Measurements from ENCODE around the gene CYP27B1.
A peak's percentile ranks its signal among the peaks of the same experiment; 100 is the strongest.
"Not testable (repeated sequence)": the region's sequence is repeated elsewhere in the genome, so short reads cannot be mapped to it uniquely, and the experiment has no call there.

Gene CYP27B1

DNA sequence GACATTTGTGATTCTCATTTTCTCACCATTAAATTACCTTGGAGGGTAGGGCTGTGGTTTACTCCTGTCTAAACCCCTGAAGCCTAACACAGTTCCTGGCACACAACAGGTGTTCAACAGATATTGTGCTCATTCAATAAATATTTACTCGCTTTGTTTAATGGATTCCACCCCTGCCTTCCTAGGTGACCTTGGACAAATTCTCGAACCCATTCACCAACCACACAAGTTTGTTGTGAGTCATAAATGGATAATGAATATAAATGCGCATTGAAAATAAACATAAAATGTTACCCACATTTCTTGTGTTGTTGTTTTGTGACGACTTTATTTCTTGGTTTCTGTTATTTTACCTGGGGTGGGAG lies 15.3 kb upstream of the CYP27B1 start:
- no peaks in the 10 kb centered on the region for H3K4me1 ChIP-seq (ENCODE audit: control insufficient read depth, insufficient read depth, low read length)
- no peaks in the 10 kb centered on the region for H3K27me3 ChIP-seq (ENCODE audit: control insufficient read depth, insufficient read depth, low read length)
- no peak overlapping the region for H3K9ac ChIP-seq (ENCODE audit: low read depth, low read length)
- no peak overlapping the region for H3K4me3 ChIP-seq (ENCODE audit: low read depth, low read length)
- no peaks in the 10 kb centered on the region for H3K9me3 ChIP-seq (ENCODE audit: control insufficient read depth, insufficient read depth, low read length)
- H3K36me3 ChIP-seq (ENCODE audit: control insufficient read depth, insufficient read depth, low read length), result no peaks in the 10 kb centered on the region

GRCh38 chr12:57781801-57782200 lies 14.9 kb upstream of the CYP27B1 start:
- Histone ChIP-seq H3K27me3 (ENCODE audit: control insufficient read depth, insufficient read depth, low read length) (no peaks in the 10 kb centered on the region), H3K4me3 (ENCODE audit: low read depth, low read length) (no peak overlapping the region), H3K9me3 (ENCODE audit: control insufficient read depth, insufficient read depth, low read length) (no peaks in the 10 kb centered on the region), H3K36me3 (ENCODE audit: control insufficient read depth, insufficient read depth, low read length) (no peaks in the 10 kb centered on the region), H3K9ac (ENCODE audit: low read depth, low read length) (no peak overlapping the region), H3K4me1 (ENCODE audit: control insufficient read depth, insufficient read depth, low read length) (no peaks in the 10 kb centered on the region)

DNA sequence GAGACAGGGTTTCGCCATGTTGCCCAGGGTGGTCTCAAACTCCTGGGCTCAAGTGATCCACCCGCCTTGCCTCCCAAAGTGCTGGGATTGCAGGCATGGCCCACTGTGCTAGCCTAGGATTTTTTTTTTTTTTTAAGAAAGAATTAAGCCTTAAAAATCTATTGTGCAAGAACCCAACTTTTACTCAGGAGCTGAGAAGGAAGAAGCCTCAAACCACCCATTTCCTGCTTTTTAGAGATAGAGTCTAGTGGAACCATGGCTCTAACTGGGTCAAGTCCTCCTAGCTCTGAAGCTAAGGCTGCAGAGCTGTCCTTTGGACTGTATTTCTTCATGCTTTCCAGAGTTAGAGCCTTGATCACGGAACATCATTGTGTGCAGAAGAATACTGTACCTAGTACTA lies 14.4 kb upstream of the CYP27B1 start:
- Histone ChIP-seq H3K9ac (ENCODE audit: low read depth, low read length) (no peak overlapping the region), H3K9me3 (ENCODE audit: control insufficient read depth, insufficient read depth, low read length) (no peaks in the 10 kb centered on the region), H3K4me3 (ENCODE audit: low read depth, low read length) (no peak overlapping the region), H3K36me3 (ENCODE audit: control insufficient read depth, insufficient read depth, low read length) (no peaks in the 10 kb centered on the region), H3K27me3 (ENCODE audit: control insufficient read depth, insufficient read depth, low read length) (no peaks in the 10 kb centered on the region), H3K4me1 (ENCODE audit: control insufficient read depth, insufficient read depth, low read length) (no peaks in the 10 kb centered on the region)

- H3K27me3 ChIP-seq (ENCODE audit: control insufficient read depth, insufficient read depth, low read length), result no peaks in the 10 kb centered on the region
- no peak overlapping the region for H3K9ac ChIP-seq (ENCODE audit: low read depth, low read length)
- H3K36me3 ChIP-seq (ENCODE audit: control insufficient read depth, insufficient read depth, low read length), result no peaks in the 10 kb centered on the region
- H3K9me3 ChIP-seq (ENCODE audit: control insufficient read depth, insufficient read depth, low read length), result no peaks in the 10 kb centered on the region
- no peak overlapping the region for H3K4me3 ChIP-seq (ENCODE audit: low read depth, low read length)
- H3K4me1 ChIP-seq (ENCODE audit: control insufficient read depth, insufficient read depth, low read length), result no peaks in the 10 kb centered on the region
Observed at GRCh38 chr12:57780284-57780897, 13.5 kb upstream of the CYP27B1 start.

DNA sequence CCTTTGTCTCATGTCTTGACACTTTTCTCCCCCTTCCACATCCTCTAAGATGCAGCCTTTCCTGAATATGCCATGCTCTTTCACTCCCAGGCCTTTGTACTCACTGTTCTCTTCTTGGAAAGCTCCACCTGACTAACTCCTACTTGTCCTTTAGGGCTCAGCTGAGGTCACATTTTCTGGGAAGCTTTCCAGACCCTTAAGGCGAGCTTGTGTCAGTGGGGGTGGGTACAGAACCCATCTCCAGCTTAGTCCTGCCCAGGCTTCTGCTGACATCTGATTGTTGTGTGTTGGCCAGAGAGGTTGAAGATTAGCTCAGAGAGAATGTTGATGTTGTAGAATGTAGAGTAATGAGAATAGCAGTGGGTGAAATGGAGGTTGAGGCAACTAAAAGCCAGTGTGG lies 12.9 kb upstream of the CYP27B1 start:
- Histone ChIP-seq H3K36me3 (ENCODE audit: control insufficient read depth, insufficient read depth, low read length) (no peaks in the 10 kb centered on the region), H3K4me1 (ENCODE audit: control insufficient read depth, insufficient read depth, low read length) (no peaks in the 10 kb centered on the region), H3K27me3 (ENCODE audit: control insufficient read depth, insufficient read depth, low read length) (no peaks in the 10 kb centered on the region), H3K9me3 (ENCODE audit: control insufficient read depth, insufficient read depth, low read length) (no peaks in the 10 kb centered on the region), H3K4me3 (ENCODE audit: low read depth, low read length) (no peak overlapping the region), H3K9ac (ENCODE audit: low read depth, low read length) (no peak overlapping the region)

GRCh38 chr12:57777911-57778310 lies 11.0 kb upstream of the CYP27B1 start:
- H3K36me3 ChIP-seq (ENCODE audit: control insufficient read depth, insufficient read depth, low read length), result no peaks in the 10 kb centered on the region
- peaks cover 10% of the 10 kb centered on the region for H3K27me3 ChIP-seq (ENCODE audit: control insufficient read depth, insufficient read depth, low read length)
- H3K4me1 ChIP-seq (ENCODE audit: control insufficient read depth, insufficient read depth, low read length), result no peaks in the 10 kb centered on the region
- no peak overlapping the region for H3K9ac ChIP-seq (ENCODE audit: low read depth, low read length)
- H3K4me3 ChIP-seq (ENCODE audit: low read depth, low read length), result no peak overlapping the region
- no peaks in the 10 kb centered on the region for H3K9me3 ChIP-seq (ENCODE audit: control insufficient read depth, insufficient read depth, low read length)

GRCh38 chr12:57777367-57777766 lies 10.5 kb upstream of the CYP27B1 start:
- Histone ChIP-seq H3K9me3 (ENCODE audit: control insufficient read depth, insufficient read depth, low read length) (no peaks in the 10 kb centered on the region), H3K4me1 (ENCODE audit: control insufficient read depth, insufficient read depth, low read length) (no peaks in the 10 kb centered on the region), H3K9ac (ENCODE audit: low read depth, low read length) (no peak overlapping the region), H3K36me3 (ENCODE audit: control insufficient read depth, insufficient read depth, low read length) (no peaks in the 10 kb centered on the region), H3K27me3 (ENCODE audit: control insufficient read depth, insufficient read depth, low read length) (peaks cover 10% of the 10 kb centered on the region), H3K4me3 (ENCODE audit: low read depth, low read length) (no peak overlapping the region)

DNA sequence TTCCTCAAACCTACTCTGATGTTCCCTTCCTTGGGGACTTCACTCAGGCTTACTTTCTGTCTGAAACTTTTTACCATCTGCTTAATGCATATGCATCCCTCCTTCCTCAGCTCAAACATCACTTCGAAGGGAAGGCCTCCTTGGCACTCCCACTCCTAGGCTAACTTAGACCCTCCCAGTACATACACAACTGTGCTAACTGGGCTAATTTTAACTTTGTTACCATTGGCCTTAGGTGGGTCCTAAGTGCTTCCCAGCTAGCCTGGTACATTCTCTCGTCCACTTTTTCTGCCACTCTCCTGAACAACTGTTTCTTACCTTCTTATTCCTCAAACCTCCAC lies 9.3 kb upstream of the CYP27B1 start:
- Histone ChIP-seq H3K4me1 (ENCODE audit: control insufficient read depth, insufficient read depth, low read length) (no peaks in the 10 kb centered on the region), H3K4me3 (ENCODE audit: low read depth, low read length) (no peak overlapping the region), H3K27me3 (ENCODE audit: control insufficient read depth, insufficient read depth, low read length) (peaks cover 10% of the 10 kb centered on the region), H3K9ac (ENCODE audit: low read depth, low read length) (no peak overlapping the region), H3K36me3 (ENCODE audit: control insufficient read depth, insufficient read depth, low read length) (no peaks in the 10 kb centered on the region), H3K9me3 (ENCODE audit: control insufficient read depth, insufficient read depth, low read length) (no peaks in the 10 kb centered on the region)

DNA sequence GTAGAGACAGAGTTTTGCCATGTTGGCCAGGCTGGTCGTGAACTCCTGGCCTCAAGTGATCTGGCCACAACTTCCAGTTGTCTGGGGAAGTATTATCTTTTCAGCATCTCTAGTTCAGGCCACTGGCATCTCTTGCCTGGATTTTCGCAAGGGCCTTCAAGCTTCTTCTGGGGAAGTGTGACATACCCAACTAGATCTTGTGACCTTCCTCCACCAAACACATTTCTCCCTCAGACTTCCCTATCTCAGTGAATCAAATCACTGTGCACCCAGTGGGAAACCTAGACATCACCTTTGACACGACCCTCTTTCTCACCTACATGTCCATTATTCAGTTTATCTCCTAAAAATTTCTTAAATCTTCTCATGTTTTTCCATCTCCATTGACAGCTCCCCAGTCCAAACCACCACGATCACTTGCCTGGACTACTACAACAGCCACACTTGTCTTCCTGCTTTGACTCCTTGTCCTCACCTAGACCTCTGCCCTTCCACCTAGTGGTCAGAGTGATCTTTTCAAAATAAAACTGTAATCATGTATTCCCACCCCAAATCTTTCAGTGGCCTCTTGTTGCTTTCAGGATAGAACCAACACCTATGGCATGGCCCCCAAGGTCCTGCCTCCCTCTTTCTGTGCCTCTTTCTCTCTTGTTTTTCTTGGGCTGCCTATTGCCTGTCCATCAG lies 8.8 kb upstream of the CYP27B1 start:
- no peak overlapping the region for H3K4me3 ChIP-seq (ENCODE audit: low read depth, low read length)
- H3K4me1 ChIP-seq (ENCODE audit: control insufficient read depth, insufficient read depth, low read length), result no peaks in the 10 kb centered on the region
- no peak overlapping the region for H3K9ac ChIP-seq (ENCODE audit: low read depth, low read length)
- H3K36me3 ChIP-seq (ENCODE audit: control insufficient read depth, insufficient read depth, low read length), result no peaks in the 10 kb centered on the region
- no peaks in the 10 kb centered on the region for H3K9me3 ChIP-seq (ENCODE audit: control insufficient read depth, insufficient read depth, low read length)
- peaks cover 10% of the 10 kb centered on the region for H3K27me3 ChIP-seq (ENCODE audit: control insufficient read depth, insufficient read depth, low read length)

DNA sequence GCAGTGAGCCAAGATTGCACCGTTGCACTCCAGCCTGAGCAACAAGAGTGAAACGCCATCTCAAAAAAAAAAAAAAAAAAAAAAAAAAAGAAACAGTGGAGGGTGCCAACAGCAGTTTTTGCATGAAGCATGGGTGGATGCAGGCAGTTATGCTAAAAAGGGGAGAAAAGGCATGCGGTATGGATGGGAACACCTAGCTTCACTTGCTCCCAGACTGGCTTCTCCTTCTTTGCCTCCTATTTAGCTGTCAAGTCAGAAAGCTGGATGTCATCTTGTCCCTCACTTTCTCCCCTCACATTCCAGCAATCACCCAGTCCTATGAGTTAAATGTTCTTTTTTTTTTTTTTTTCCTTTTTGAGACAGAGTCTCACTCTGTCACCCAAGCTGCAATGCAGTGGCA lies 8.2 kb upstream of the CYP27B1 start:
- Histone ChIP-seq H3K4me1 (ENCODE audit: control insufficient read depth, insufficient read depth, low read length) (no peaks in the 10 kb centered on the region), H3K9ac (ENCODE audit: low read depth, low read length) (no peak overlapping the region), H3K27me3 (ENCODE audit: control insufficient read depth, insufficient read depth, low read length) (peaks cover 10% of the 10 kb centered on the region), H3K4me3 (ENCODE audit: low read depth, low read length) (no peak overlapping the region), H3K9me3 (ENCODE audit: control insufficient read depth, insufficient read depth, low read length) (no peaks in the 10 kb centered on the region), H3K36me3 (ENCODE audit: control insufficient read depth, insufficient read depth, low read length) (no peaks in the 10 kb centered on the region)

DNA sequence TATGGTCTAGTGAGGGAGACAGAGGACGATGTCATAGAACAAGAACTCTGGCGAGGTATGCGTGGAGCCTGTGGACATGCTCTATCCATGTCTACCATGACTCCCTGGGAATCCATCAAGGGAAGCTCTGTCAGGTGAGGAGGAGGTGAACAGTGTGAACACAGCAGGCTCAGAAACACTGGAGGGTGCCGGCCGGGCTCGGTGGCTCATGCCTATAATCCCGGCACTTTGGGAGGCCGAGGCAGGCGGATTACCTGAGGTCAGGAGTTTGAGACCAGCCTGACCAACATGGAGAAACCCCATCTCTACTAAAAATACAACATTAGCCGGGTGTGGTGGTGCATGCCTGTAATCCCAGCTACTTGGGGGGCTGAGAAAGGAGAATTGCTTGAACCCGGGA lies 7.8 kb upstream of the CYP27B1 start:
- not testable (repeated sequence) for H3K4me3 ChIP-seq (ENCODE audit: low read depth, low read length); H3K9ac ChIP-seq (ENCODE audit: low read depth, low read length); H3K36me3 ChIP-seq (ENCODE audit: control insufficient read depth, insufficient read depth, low read length); H3K9me3 ChIP-seq (ENCODE audit: control insufficient read depth, insufficient read depth, low read length); H3K4me1 ChIP-seq (ENCODE audit: control insufficient read depth, insufficient read depth, low read length)
- peaks cover 10% of the 10 kb centered on the region for H3K27me3 ChIP-seq (ENCODE audit: control insufficient read depth, insufficient read depth, low read length)

- Histone ChIP-seq H3K9me3 (ENCODE audit: control insufficient read depth, insufficient read depth, low read length) (no peaks in the 10 kb centered on the region), H3K27me3 (ENCODE audit: control insufficient read depth, insufficient read depth, low read length) (peaks cover 13% of the 10 kb centered on the region), H3K9ac (ENCODE audit: low read depth, low read length) (peak within 1 kb of the TSS; percentile 90), H3K4me1 (ENCODE audit: control insufficient read depth, insufficient read depth, low read length) (no peaks in the 10 kb centered on the region), H3K36me3 (ENCODE audit: control insufficient read depth, insufficient read depth, low read length) (peaks cover 12% of the 10 kb centered on the region), H3K4me3 (ENCODE audit: low read depth, low read length) (peak within 1 kb of the TSS; percentile 82)
Observed at GRCh38 chr12:57772429-57773322, 5.8 kb upstream of the CYP27B1 start, which contains the start of gene EEF1AKMT3. EEF1AKMT3 (plus strand) TSS chr12:57772614; CDS start chr12:57772725, 111 bp downstream.
